ENCODE measurements around the gene VAT1L.

The VAT1L gene

DNA sequence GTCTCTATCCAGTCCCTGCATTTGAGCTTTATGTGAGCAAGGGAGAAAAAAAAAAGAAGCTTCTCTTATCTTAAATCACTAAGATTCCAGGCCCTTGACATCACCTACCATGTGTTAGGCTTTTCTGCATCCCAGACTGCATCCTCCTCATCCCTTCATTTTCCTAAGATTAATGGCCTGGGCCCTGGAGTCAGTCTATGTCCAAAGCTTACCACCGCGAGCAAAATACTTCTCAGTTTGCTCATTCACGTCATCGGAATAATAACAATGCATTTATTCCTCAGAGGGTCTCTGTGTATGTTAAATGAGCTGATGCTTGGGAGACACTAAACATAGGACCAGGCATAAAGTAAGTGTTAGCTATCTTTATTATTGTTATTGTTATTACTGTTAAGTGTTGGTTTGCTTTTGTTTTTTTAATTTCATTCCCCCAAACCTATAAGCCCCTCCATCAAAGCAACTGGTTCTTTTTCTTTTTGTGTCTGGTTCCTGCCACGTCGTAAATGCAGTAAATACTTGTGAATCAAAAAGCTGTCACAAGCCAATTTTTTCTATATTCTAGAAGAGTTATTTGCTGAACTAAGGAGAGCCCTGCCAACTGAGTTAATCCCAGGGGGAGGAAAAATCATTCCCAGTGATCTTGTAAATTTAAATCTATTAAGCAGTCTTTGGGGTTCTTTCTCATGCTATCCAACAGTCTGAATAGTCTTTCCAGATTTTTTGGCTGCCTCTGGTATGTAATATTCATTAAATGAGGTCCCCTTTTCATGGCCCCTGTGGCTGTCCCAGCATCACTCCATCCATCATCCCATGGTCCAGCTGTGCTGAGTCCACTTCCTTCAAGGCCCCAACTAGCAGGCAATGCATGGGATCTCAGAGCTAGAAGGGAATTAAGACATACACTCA, 46.5 kb downstream of the VAT1L start:
- DNase-seq (ENCODE audit: low read depth): peak; percentile 68

DNA sequence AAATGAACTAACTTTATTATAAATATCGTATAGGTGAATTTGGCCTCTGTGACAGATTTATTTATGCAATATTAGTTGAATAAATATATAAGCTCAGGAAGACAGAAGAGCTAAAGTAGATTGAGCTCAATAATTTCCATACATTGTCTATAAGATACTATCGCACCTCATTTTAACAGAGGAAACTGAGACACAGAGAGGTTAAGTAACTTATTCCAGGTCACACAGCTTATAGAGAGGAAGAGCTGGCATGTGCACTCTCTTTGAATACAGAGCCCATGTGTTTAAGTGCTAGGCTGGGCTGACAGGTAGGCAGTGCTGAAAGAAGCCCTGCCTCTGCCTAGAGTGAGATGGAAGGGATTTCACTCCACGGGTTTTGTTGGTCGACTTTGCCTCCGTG, 48.4 kb downstream of the VAT1L start:
- DNase-seq (ENCODE audit: low read depth): no peak

DNA sequence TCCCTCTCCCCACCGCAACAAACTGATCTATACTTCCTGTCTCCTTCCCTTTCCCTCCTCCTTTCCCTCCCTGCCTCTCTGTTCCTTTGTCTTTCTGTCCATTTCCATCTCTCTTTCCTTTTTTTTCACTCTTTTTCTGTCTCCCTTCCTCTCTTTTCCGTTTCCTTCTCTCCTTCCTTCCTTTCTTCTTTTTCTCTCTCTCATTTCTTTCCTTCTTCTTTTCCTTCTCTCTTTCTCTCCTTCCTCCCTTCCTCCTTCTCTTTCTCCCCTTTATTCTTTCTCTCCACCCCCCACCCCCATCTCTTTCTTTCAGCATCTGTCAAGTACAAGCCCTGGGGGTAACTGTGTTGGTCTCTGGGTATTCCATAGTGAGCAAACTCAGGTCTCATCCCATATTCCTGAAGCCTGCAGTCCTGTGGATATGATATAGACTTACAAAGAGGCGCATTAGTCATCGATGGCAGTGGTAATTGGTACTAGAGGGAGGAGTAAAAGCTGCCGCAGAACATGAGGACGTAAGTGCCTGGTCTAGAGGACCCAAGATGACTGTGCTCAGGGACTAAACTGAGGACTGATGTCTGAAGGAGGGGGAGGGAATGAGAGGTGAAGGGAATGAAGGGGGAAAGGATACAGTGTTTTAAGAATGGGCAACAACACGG, 50.4 kb downstream of the VAT1L start:
- no peak for DNase-seq (ENCODE audit: low read depth)

DNA sequence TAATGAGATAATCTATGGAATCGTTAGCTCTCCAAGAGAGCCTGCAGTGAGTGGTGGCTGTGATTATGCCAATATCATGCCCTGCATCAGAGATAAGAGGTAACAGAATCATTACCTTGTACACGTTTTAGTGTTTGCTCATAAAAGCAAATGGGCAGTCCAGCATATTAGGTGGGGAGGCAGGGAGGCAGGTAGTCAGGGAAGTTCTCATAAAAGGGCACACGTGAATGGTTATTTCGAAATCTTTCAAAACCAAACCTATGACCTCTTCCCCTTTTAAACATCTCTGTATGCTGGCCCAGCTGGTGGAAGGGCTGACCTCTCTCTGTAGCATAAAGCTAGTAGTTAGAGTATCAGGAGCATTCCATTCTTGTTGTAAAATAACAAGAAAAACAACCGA, 51.7 kb downstream of the VAT1L start:
- DNase-seq (ENCODE audit: low read depth): no peak

DNA sequence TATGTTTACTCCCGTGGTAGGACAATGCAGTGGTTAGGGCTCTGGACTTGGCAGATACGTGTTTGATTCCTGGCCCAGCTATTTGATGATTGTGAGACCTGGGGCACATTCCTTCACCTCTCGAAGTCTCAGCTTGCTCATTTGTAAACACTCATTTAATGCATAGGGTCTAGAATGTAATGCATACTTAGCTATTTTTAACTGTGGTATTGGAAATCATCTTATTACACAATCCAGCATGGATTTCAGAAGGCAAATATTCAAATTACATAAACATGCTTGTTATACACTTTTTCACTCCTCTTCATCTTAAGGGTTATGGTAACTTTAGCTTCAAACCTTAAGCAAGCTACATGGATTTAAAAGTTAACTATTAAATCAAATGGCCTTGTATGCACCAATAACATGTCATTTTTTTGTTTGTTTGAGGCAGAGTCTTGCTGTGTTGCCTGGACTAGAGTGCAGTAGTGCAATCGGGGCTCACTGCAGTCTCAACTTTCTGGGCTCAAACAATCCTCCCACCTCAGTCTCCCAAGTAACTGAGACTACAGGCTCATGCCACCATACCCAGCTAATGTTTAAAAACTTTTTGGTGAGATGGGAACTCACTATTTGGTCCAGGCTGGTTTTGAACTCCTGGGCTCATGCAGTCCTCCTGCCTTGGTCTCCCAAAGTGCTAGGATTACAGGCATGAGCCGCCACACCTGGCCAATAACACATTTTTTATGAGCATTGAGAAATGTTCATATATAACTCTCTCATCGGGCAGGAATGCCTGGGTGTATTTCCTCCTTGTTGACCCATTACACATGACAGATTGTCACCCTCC, 52.5 kb downstream of the VAT1L start:
- peak; percentile 42 for DNase-seq (ENCODE audit: low read depth)

DNA sequence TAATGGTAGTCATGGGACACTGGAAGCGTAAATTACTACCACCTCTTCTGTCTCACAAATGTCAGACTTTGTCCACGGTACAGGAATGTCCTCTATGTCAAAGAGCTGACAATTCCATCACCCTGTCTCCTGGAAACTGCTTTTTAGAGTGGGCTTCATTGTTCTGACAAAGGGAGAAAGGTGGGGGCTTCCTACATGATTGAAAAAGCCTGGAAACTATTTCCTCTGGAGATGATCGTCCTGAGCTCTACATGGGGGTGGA, 53.1 kb downstream of the VAT1L start:
- DNase-seq (ENCODE audit: low read depth): no peak

DNA sequence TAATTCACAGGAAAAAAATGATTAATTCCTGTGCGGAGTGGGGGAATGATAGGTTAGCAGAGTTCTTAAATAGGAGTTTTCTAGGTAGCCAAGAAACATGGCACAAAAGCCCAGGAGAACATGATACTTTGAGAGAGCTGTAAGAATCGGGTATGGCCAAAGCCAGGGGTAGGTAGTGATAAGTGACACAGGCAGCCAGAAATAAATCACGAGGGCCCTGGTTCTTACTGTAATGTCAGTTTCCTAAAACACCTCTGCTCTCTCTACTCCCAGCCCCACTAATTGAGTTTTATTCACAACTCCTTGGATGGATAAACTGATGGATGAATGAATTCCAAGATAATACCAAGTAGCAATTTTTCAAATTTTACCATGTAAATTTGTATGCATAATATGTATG, 54.1 kb downstream of the VAT1L start:
- no peak for DNase-seq (ENCODE audit: low read depth)

DNA sequence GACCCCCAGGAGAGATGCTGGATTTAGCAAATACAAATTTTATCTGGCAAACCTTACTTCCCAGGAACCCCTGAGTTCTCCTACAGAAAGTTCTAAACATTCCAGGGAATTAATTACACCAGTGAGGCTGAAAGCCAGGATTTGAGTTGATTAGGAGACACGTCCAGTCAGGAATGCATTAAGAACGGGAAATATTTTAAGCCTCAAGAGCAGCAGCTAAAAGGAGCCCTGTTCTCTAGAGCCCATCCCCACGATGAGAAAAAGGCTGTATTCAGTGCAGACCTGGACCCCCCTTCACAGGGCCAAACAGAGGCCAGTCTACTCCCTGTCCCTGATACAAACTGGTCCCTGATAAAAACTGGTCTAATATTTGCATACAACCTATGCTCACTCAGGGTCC, 55.0 kb downstream of the VAT1L start:
- DNase-seq (ENCODE audit: low read depth): no peak

DNA sequence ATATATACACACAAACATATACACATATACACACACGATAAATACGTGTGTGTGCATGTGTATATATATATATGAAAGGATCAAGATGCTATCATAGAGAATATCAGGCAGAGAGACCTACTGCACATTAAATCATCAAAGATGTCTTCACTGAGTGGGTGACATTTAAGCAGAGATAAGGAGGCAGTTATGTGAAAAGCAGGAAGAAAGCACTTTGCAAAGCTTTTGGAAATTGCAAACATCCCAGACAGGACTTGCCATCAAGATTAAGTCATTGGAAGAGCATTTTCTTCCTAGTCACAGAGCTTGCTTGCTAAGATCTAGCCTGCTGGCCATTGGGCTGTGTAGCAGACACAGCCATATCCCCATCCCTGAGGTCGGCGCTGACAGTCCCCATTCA, 56.4 kb downstream of the VAT1L start:
- no peak for DNase-seq (ENCODE audit: low read depth)

DNA sequence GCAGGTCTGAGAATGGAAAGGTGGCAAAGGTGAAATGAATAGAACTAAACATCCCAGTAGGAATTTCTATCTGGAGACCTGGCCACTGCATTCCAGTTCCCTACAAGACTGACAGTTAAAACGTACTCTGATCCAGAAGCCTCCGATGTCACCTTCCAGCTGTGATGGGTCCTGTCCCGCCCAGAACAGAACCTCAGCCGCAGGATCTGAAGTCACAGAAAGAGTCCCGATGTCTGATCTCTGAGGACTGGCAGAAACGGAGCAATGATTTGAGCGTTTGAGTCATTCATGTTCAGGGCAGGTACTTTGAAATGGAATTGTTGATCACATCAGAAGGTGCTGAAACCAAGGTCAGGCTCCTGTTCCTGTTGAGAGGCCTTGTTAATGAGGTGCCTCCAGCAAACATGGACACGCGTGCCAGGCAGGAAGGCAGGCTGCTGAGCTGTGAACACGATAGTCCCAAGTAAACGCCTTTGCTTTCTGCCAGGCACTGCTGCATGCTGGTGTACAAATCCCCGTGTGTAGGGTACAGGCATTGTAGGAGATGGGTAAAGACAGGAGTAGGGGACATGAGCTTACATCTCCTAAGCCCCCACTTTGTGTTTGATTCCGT, 61.4 kb downstream of the VAT1L start:
- no peak for DNase-seq (ENCODE audit: low read depth)

DNA sequence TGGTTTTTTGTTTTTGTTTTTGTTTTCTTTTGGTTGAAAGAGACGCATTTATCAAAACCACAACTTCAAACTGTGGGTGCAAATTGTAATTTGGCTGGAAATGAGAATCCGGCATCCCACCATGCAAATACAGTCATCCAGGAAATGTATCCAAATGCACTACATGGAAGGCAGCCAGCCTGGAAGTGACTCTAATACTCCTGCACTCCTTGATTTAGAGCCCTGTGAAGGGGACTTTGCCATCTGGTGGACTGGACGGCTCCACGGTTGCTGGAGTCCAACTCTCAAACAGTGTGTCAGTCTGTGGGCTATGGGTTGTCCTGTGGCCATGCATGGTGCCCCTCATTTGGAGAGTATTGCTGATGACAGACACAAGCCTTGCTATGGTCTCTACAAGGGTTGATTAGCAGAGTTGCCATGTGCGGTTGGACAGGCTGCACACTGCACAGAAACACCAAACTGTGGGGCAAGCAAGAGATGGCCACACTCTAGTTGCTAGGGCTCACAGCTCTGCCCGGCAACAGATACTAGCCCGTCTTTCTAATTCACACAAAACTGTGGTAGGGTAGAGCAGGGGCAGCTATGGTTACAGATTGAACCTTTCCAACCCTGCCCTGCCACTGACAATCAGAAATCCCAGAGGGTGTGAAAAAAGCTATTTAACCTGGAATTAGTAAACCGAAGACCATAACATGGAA, 62.4 kb downstream of the VAT1L start:
- no peak for DNase-seq (ENCODE audit: low read depth)

DNA sequence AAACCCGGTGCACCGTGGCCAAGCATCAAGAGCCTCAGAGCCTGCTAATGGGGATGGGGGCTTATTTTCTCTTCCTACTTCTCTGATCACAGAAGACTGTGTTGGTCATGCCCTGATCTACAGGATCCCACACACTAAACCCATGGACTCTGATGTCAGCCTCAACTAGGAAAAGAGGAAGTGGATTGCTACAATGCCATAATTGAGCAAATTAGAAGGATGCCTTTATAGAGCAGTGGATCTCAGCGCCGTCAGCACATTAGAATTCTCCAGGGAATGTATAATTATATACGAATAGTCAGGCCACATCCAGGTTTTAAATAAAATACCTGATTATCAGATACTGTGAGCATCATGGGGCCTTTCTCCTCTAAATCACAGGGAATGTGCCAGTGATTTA, 64.8 kb downstream of the VAT1L start:
- DNase-seq (ENCODE audit: low read depth): no peak

DNA sequence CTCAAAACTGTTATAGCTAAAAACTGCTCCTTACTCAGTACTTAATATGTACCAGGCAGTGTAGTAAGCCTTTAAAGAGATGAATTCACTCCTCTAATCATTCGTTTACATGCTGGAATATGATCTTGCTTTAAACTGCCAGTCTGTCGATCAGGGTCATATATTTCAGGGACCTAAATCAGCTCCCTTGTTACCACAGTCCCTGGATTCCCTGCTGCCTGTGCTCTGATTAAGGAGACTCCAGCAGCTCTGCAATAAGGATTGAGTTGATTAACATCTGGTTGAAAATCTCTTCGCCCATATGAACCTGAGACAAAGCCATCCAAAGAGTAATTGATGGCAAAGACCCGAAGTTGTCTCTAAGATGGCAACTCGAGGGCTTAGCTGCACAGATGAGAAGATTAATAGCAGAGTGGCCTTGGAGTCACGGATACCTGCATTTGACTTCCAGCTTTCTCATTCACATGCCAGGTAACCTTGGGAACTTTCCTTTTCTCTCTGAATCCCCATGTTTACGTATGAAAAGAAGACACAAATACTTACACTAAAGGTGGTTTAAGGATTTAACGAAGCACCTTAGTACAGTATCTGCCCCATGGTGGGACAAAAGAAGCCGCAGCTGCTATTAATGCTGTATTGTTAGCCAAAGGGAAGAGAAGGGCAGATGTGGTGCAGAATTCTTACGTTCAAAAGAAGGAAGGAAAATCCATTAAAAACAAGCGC, 68.2 kb downstream of the VAT1L start:
- no peak for DNase-seq (ENCODE audit: low read depth)

DNA sequence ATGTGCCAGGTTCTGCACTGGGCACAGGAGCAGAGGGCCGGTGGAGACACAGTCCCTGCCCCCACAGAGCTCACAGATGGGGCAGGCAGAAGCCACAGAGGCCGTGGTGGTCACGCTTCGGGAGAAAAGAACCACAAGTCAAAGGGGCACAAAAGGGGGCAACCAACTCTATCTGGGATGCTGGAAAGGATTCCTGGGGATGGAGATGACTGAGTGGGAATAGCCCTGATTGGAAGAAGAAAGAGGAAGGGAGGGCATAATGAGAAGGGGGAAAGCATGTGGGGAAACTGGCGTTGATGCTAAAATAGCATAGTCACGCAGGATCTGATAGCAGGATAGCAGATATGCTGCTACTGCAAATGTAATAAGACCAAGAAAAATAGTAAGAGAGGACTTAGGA, 69.7 kb downstream of the VAT1L start:
- no peak for DNase-seq (ENCODE audit: low read depth)

DNA sequence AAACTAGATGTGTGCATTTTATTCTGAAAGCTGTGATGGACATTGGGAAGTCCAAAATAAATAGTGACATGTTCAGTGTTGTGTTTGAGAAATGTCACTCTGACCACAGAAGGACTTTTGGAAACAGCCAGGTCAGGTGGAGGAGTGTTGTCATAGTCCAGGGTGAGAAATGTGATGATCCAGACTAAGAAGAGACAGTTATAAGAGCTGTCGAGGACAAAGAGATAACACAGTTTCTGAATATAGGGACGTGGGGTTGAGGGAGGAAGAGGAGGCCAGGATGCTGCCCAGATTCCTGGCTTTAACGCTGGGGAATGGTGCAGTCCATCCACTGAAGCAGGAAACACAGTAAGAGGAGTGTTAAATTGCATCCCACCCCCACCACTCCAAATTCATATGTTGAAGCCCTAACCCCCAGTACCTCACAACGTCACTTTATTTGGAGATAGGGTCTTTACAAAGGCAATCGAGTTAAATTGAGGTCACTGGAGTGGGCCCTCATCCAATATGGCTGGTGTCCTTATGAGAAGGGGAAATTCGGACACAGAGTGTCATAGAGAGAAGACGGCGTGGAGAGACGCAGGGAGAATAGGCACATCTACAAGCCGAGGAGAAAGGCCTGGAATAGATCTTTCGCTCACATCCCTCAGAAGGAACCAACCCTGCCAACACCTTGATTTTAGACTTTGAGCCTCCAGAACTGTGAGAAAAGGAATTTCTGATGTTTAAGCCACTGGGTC, 71.3 kb downstream of the VAT1L start:
- no peak for DNase-seq (ENCODE audit: low read depth)

DNA sequence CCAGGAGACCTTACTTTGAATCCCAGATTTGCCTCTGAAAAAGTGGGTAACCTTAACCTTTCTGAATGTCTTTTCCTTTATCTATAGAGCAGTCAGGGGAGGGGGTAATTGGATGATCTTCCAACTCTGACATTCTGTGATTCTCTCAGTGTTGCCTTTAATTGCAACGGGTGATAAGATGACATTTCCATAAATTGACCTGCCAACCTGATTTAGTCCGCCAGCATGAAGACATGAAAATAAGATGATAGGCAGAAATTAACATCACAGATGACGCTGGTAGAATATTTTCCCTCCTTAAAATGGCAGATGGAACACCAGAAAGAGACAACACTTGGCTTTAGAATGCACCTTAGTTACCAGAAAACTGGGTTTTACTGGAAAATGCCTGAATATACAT, 72.6 kb downstream of the VAT1L start:
- DNase-seq (ENCODE audit: low read depth): no peak

DNA sequence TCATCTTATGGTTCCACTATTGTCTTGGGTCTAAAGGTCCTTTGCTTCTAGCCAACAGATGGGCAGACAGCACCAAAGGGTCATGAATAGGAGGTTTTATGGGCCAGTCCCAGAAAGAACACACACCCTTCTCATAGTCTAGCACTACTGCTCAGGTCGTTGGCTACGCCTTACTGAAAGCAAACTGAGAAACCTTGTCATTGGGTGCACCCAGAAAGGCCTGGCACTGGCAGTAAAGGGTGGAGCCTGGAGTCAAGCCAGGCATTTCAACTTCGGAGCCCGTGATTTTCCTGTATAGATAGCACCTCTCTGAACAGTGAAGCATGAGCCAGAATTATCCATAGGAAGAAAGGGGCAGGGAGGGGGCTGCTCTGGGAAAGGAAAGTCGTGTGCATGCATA, 74.9 kb downstream of the VAT1L start:
- DNase-seq (ENCODE audit: low read depth): no peak

DNA sequence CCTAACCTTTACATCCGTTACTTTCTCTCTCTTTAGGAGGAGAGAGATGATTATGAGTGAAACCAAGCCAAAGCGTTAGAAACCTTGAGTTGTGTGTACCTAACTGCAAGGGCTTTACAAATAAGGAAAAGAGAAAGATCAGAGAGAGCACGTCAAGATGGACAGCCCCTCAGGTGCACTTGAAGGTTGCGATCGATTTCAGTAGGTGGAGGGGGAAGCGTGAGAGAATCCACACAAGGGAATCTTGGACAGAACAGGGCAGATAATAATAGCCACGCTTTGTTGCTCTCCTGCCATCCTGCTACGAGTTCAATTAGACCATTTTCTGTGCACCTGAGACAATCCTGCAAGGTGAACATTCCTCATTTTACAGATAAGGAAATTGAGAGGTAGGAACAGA, 78.4 kb downstream of the VAT1L start:
- no peak for DNase-seq (ENCODE audit: low read depth)

DNA sequence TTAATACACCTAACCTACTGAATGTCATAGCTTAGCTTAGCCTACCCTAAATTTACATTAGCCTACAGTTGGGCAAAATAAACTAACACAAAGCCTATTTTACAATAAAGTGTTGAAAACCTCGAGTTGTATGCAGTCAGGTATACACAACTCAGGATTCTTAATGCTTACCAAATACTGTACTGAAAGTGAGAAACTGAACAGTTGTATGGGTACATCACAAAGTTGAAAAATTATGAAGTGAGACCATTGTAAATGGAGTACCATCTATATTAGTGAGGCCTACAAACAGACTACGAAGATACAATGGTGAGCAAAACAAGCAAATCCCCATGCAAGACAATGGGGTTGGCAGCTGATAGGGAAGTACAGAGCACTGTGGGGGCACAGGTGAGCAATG, 79.7 kb downstream of the VAT1L start:
- DNase-seq (ENCODE audit: low read depth): no peak

DNA sequence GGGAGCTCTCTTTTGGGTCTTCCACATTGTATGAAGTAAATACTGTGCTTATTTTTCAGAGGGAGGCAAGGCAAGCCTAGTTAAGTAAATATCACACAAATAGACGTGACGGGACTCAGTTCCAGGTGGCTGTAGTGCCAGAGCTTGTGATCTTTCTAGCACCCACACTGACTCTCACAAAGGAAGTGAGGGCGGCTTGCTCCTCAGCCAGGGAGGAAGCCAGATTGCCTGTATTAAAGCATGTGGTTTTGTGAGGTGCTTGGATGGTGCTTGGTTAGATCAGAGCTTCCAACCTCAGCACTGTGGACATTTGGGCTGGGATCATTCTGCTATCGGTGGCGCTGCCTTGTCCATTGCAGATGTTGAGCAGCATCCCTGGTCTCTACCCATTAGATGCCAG, 80.1 kb downstream of the VAT1L start:
- DNase-seq (ENCODE audit: low read depth): no peak
